Measurements from ENCODE around the gene DNAJC5G. TPM values are rescaled to one million over a fixed set of nuclear protein-coding genes. Genes with fewer than 3 reads are reported as not detected.

The DNAJC5G gene
- total RNA-seq, 2 experiments from 2014 or later = not detected

- CTCF ChIA-PET = interaction anchor here (1.6 kb wide), 2 partner anchors 23 to 61 kb away, joined by 5 read pairs; no protein-coding TSS in a partner anchor
- ATAC-seq (no peak), DNase-seq (no peak)
- H3K4me1 Mint-ChIP-seq (ENCODE audit: low read depth) = peaks cover 19% of the 10 kb centered on the region
- POLR2A ChIA-PET = interaction anchor here (0.7 kb wide), 1 partner anchor 10 kb away, joined by 3 read pairs; no protein-coding TSS in a partner anchor
- no peaks in the 10 kb centered on the region for H3K9me3 Mint-ChIP-seq (ENCODE audit: insufficient read depth)
- H3K4me3 Mint-ChIP-seq = no peak overlapping the region
- H3K27me3 Mint-ChIP-seq (ENCODE audit: low read depth) = no peaks in the 10 kb centered on the region
- H3K36me3 Mint-ChIP-seq (ENCODE audit: low read depth) = peaks cover 62% of the 10 kb centered on the region
- H3K27ac Mint-ChIP-seq = no peak overlapping the region
Observed at GRCh38 chr2:27242614-27242951, 32.6 kb upstream of the DNAJC5G start.

DNA sequence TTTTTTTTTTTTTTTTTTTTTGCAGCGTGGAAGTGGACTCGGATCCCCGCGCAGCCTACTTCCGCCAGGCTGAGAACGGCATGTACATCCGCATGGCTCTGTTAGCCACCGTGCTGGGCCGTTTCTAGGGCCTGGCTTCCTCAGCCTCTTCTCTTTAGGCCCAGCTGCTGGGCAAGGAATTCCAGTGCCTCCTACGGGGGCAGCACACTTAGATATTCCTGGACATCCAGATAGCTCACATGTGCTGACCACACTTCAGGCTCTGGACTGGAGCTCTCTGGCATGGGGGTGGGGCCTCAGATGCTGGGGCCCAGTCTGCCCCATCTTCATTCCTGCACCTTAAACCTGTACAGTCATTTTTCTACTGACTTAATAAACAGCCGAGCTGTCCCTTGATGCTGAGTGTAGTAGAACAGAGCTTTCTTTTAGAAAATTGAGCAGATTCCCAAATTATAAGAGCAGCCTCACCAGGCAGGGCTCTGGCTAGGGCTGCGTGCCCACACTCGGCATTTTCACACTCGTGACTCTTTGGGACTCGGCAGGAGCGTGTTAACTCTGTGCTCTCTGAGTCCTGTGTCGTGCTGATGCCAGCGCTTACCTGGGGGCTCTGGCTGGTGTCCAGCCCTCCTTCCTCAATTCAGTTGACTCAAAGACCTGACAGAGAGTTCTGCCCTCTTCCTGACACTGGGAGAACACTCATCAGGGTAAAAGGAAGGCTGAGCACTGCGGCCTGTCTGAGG is 31.7 kb upstream of the DNAJC5G start:
- CTCF ChIA-PET = no interaction called here

DNA sequence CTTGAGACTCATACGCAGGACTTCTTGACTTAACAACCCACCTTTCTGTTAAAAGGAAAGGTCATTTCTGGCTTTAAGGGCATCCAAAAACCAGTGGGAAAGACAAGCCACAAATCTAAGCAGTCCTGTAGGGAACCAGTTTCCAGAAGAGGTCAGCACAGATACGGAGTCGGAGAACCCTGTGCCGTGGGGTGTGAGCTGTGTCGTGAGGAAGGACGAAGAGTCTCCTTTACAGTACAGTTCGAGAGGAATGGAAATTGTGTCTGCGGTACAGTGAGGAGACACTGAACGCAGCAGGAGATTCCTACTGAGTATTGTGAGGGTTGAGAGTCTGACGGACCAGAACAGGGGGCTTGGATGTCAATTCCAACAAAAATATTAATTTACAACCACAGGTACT is 30.1 kb upstream of the DNAJC5G start:
- ATAC-seq (no peak), DNase-seq (no peak)
- Mint-ChIP-seq H3K4me3 (no peak overlapping the region), H3K27ac (no peak overlapping the region), H3K36me3 (ENCODE audit: low read depth) (peaks cover 42% of the 10 kb centered on the region), H3K27me3 (ENCODE audit: low read depth) (no peaks in the 10 kb centered on the region), H3K4me1 (ENCODE audit: low read depth) (peaks cover 19% of the 10 kb centered on the region), H3K9me3 (ENCODE audit: insufficient read depth) (no peaks in the 10 kb centered on the region)
- ChIA-PET POLR2A (no interaction called here), CTCF (interaction anchor here (1.0 kb wide), 1 partner anchor 35 kb away, joined by 3 read pairs; no protein-coding TSS in a partner anchor)

More for the DNA sequence above, 31.7 kb upstream of the DNAJC5G start:
- POLR2A ChIA-PET = interaction anchor here (1.1 kb wide), 2 partner anchors 12 to 21 kb away, joined by 3 to 4 read pairs; no protein-coding TSS in a partner anchor
- Mint-ChIP-seq H3K4me1 (ENCODE audit: low read depth) (peaks cover 19% of the 10 kb centered on the region), H3K27ac (no peak overlapping the region), H3K4me3 (no peak overlapping the region), H3K9me3 (ENCODE audit: insufficient read depth) (no peaks in the 10 kb centered on the region), H3K27me3 (ENCODE audit: low read depth) (no peaks in the 10 kb centered on the region), H3K36me3 (ENCODE audit: low read depth) (peaks cover 55% of the 10 kb centered on the region)
- no peak for DNase-seq
- no peak for ATAC-seq

DNA sequence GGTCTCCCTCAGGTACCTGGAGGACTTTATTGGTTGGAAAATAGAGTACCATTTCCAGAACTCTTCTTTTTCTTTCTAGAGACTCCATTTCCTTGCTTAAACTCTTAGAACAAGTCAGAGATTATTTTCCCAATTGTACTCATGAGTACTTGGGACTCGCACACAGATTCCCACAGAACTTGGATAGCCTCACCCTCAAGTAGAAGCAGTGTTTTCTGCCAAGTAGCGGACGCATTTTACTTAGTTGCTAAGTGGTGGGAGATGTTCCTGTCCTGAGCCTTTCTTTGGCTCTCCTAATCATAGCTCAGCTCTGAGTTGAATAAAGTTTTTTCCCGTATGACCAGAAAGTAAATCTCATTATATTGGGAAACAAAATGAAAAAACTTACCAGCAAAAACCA is 29.6 kb upstream of the DNAJC5G start:
- ChIA-PET CTCF (interaction anchor here (1.0 kb wide), 1 partner anchor 34 kb away, joined by 3 read pairs; no protein-coding TSS in a partner anchor), POLR2A (no interaction called here)
- peaks cover 19% of the 10 kb centered on the region for H3K4me1 Mint-ChIP-seq (ENCODE audit: low read depth)
- DNase-seq (no peak), ATAC-seq (no peak)
- no peak overlapping the region for H3K27ac Mint-ChIP-seq
- H3K9me3 Mint-ChIP-seq (ENCODE audit: insufficient read depth) = no peaks in the 10 kb centered on the region
- peaks cover 37% of the 10 kb centered on the region for H3K36me3 Mint-ChIP-seq (ENCODE audit: low read depth)
- no peak overlapping the region for H3K4me3 Mint-ChIP-seq
- no peaks in the 10 kb centered on the region for H3K27me3 Mint-ChIP-seq (ENCODE audit: low read depth)

DNA sequence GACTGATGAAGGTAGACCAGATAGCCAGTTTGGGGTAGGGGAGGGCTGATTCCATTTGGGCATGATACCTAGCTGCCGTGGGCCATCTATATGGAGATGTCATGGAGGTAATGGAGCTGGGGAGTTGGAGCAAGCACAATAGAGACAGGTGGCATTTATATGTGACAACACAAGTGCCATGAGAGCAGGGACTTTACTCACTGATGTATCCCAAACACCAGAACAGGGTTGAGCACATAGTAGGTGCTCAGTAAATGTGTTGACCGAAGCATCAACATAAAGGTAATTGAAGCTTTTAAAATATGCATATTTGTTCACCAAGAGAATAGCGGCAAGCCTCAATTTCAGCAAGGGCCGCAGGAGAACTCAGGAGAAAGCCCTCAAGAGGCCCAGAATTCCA is 27.3 kb upstream of the DNAJC5G start:
- Mint-ChIP-seq H3K9me3 (ENCODE audit: insufficient read depth) (no peaks in the 10 kb centered on the region), H3K36me3 (ENCODE audit: low read depth) (peaks cover 15% of the 10 kb centered on the region), H3K4me1 (ENCODE audit: low read depth) (peaks cover under 1% of the 10 kb centered on the region), H3K27me3 (ENCODE audit: low read depth) (no peaks in the 10 kb centered on the region), H3K4me3 (no peak overlapping the region), H3K27ac (no peak overlapping the region)
- ChIA-PET CTCF (interaction anchor here (0.8 to 5.3 kb wide), 6 partner anchors 17 to 114 kb away, joined by 3 to 70 read pairs (median 4); partner anchors contain the start of gene TRIM54), POLR2A (interaction anchor here (1.2 to 1.3 kb wide), 2 partner anchors 15 to 19 kb away, joined by 3 to 7 read pairs; partner anchors contain the start of gene SLC30A3)
- DNase-seq (no peak), ATAC-seq (no peak)

DNA sequence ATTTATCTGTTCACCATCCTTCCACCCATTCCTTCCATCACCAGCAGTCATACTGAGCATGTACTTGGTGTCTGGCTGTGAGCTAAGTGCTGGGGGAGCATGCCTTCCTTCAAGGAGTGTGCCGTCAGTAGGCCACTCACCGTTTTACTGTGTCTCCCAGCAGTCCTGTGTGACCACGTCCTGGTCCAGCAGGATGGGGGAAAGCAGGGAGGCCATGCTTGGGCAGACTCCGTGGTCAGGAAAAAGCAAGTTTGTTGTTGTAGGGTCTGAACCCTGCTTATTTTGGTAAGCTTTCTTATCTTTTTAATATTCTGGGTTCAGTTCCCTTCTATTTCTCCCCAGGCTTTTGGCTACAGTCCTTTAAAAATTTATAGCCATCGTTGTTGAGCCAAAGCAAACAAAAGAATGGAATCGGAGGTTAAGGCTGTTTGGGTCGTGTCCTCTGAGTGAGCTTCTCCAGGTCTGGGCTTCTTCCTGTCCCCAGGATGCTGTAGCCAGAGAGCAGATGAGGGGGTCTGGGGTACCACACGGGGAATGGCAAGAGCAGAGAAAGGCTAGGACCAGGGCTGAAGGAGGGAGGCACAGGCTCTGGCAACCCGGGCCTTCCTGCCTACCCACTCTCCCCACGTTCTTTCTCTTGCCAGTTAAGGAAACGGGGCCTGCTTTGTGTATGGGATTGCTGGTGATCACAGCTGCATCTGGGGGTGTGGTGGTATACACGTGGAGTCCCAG is 25.9 kb upstream of the DNAJC5G start:
- Mint-ChIP-seq H3K4me1 (ENCODE audit: low read depth) (no peaks in the 10 kb centered on the region), H3K27me3 (ENCODE audit: low read depth) (no peaks in the 10 kb centered on the region), H3K4me3 (no peak overlapping the region), H3K36me3 (ENCODE audit: low read depth) (peaks cover 2% of the 10 kb centered on the region), H3K9me3 (ENCODE audit: insufficient read depth) (no peaks in the 10 kb centered on the region), H3K27ac (no peak overlapping the region)
- DNase-seq = no peak
- CTCF ChIA-PET = interaction anchor here (0.6 to 5.3 kb wide), 8 partner anchors 9 to 152 kb away, joined by 3 to 70 read pairs (median 3); partner anchors contain the start of genes SLC30A3 and TRIM54
- no peak for ATAC-seq
- POLR2A ChIA-PET = interaction anchor here (0.6 to 1.3 kb wide), 3 partner anchors 14 to 180 kb away, joined by 3 to 7 read pairs (median 3); partner anchors contain the start of gene SLC30A3

- no peak overlapping the region for H3K4me3 Mint-ChIP-seq
- ATAC-seq = peak; percentile 81
- no peaks in the 10 kb centered on the region for H3K4me1 Mint-ChIP-seq (ENCODE audit: low read depth)
- ChIA-PET CTCF (interaction anchor here (0.8 to 5.3 kb wide), 9 partner anchors 10 to 153 kb away, joined by 3 to 70 read pairs (median 5); partner anchors contain the start of genes SLC30A3 and TRIM54), POLR2A (no interaction called here)
- DNase-seq = peak; percentile 70
- peaks cover 2% of the 10 kb centered on the region for H3K27me3 Mint-ChIP-seq (ENCODE audit: low read depth)
- no peaks in the 10 kb centered on the region for H3K9me3 Mint-ChIP-seq (ENCODE audit: insufficient read depth)
- H3K27ac Mint-ChIP-seq = no peak overlapping the region
- H3K36me3 Mint-ChIP-seq (ENCODE audit: low read depth) = no peaks in the 10 kb centered on the region
Observed at GRCh38 chr2:27249891-27250651, 25.2 kb upstream of the DNAJC5G start.

DNA sequence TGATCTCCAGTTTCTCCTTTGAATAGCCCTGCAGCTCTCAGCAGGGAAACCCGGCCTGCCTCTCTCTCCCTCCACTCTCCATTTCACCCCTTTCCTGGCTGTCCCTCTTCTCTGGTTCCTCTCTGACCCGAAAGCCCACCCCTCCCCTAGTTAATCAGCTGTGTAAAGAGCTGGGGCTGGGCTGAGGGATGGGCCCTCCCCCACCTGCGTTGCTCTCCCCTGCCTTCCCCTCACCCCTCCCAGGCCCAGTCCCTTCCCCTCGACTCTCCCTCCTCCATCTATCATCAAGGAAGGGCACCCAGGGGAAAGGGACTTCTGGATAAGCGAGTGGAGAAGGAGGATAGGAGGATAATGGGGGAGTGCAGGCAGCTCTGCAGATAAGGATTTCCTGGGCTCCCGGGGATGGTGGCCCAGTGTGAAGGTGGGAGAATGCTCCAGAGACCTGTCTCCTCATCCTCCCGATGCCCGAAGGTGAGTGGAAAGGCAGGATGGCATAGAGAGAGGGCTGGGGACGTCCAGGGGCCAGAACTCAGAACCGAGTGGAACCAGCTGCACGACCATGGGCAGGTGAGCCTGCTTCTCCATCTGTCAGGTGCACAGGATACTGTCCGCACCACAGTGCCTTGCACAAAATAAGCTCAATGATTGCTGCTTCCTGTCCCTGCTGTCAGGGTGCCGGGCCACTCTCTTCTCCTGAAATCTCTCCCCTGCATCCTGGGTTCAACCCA is 24.4 kb upstream of the DNAJC5G start:
- no peak for ATAC-seq
- ChIA-PET CTCF (interaction anchor here (1.0 to 5.3 kb wide), 6 partner anchors 16 to 61 kb away, joined by 3 to 70 read pairs (median 6); partner anchors contain the start of gene TRIM54), POLR2A (interaction anchor here (0.6 kb wide), 1 partner anchor 9 kb away, joined by 3 read pairs; no protein-coding TSS in a partner anchor)
- Mint-ChIP-seq H3K36me3 (ENCODE audit: low read depth) (no peaks in the 10 kb centered on the region), H3K27me3 (ENCODE audit: low read depth) (peaks cover 7% of the 10 kb centered on the region), H3K4me1 (ENCODE audit: low read depth) (no peaks in the 10 kb centered on the region), H3K27ac (no peak overlapping the region), H3K4me3 (no peak overlapping the region), H3K9me3 (ENCODE audit: insufficient read depth) (no peaks in the 10 kb centered on the region)
- DNase-seq = no peak

DNA sequence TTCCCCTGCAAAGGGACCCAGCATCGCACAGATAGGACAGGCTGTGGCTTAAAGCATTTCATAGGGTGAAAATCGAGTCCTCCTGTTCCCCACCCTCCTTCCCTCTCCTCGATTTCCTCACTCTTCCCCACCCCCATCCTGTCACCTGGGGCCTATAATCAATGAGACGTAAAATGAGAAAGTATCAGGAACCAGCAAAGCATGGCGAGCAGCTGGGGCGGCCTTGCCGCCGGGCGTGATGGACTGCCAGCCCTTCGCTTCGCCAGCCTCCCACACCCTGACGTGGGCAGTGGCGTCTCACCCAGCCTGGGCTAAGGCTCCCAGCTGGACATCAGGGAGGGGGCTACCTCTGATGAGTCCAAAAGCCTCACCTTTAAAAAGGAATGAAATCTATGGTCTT is 23.5 kb upstream of the DNAJC5G start:
- Mint-ChIP-seq H3K4me3 (no peak overlapping the region), H3K27ac (no peak overlapping the region), H3K36me3 (ENCODE audit: low read depth) (no peaks in the 10 kb centered on the region), H3K27me3 (ENCODE audit: low read depth) (peaks cover 10% of the 10 kb centered on the region), H3K9me3 (ENCODE audit: insufficient read depth) (no peaks in the 10 kb centered on the region), H3K4me1 (ENCODE audit: low read depth) (no peaks in the 10 kb centered on the region)
- ATAC-seq = no peak
- POLR2A ChIA-PET = no interaction called here
- no peak for DNase-seq
- CTCF ChIA-PET = interaction anchor here (1.0 to 5.3 kb wide), 6 partner anchors 15 to 60 kb away, joined by 3 to 70 read pairs (median 6); partner anchors contain the start of gene TRIM54

DNA sequence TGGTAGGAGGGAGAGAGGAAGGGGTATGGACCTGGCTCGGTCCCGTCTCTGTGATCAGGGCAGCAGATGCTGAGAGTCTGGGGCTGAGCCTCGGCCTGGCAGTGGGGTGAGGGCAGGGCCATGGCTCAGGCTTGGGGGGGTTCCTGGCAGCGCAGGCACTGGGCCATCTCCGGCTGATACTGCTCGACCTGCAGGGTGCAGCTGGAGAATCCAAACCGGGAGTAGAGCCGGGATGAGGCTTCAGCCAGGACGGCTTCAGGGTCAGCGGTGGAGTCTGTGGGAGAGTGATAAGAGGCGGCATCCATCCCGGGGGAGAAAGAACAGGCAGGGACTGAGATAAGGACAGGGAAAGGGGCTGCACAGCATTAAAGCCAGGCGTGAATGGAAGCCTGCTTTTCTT is 20.0 kb upstream of the DNAJC5G start:
- H3K27ac Mint-ChIP-seq = no peak overlapping the region
- CTCF ChIA-PET = interaction anchor here (1.4 to 2.2 kb wide), 2 partner anchors 10 to 25 kb away, joined by 4 to 10 read pairs; no protein-coding TSS in a partner anchor
- no peak for ATAC-seq
- H3K9me3 Mint-ChIP-seq (ENCODE audit: insufficient read depth) = no peaks in the 10 kb centered on the region
- POLR2A ChIA-PET = no interaction called here
- no peaks in the 10 kb centered on the region for H3K4me1 Mint-ChIP-seq (ENCODE audit: low read depth)
- no peaks in the 10 kb centered on the region for H3K36me3 Mint-ChIP-seq (ENCODE audit: low read depth)
- no peak for DNase-seq
- peaks cover 21% of the 10 kb centered on the region for H3K27me3 Mint-ChIP-seq (ENCODE audit: low read depth)
- no peak overlapping the region for H3K4me3 Mint-ChIP-seq

GRCh38 chr2:27255660-27256059 is 19.6 kb upstream of the DNAJC5G start:
- Mint-ChIP-seq H3K27me3 (ENCODE audit: low read depth) (peaks cover 25% of the 10 kb centered on the region), H3K4me1 (ENCODE audit: low read depth) (no peaks in the 10 kb centered on the region), H3K36me3 (ENCODE audit: low read depth) (no peaks in the 10 kb centered on the region), H3K27ac (no peak overlapping the region), H3K9me3 (ENCODE audit: insufficient read depth) (no peaks in the 10 kb centered on the region), H3K4me3 (no peak overlapping the region)
- POLR2A ChIA-PET = no interaction called here
- DNase-seq = no peak
- ATAC-seq = no peak
- CTCF ChIA-PET = interaction anchor here (1.0 to 2.2 kb wide), 3 partner anchors 9 to 47 kb away, joined by 3 to 10 read pairs (median 4); no protein-coding TSS in a partner anchor

Measured in activated CD8-positive, alpha-beta T cell treated with anti-CD3 and anti-CD28 coated beads, Interleukin-2, amount 10 ng/mL, durations not matched to agents 7 days and 5 days (primary cell).